IPS-NIHi7 (cell line): Measurements from ENCODE around the gene CCM2L.

Source experiments
- DNase-seq: peaks from one replicate; pipeline ENCODE4 v3.0.0; 2012; ENCODE audit warnings: mixed read lengths; ENCODE audit errors: extremely low spot score

The CCM2L gene

GRCh38 chr20:31992086-31992485 lies 18.2 kb upstream of the CCM2L start:
- DNase-seq = no peak

- DNase-seq = no peak
These were observed 13.2 kb upstream of the CCM2L start for GRCh38 chr20:31996996-31997395.

GRCh38 chr20:31998246-31998645 lies 12.0 kb upstream of the CCM2L start:
- DNase-seq = no peak

GRCh38 chr20:32003325-32003724 lies 6.9 kb upstream of the CCM2L start:
- no peak for DNase-seq

GRCh38 chr20:32004963-32005362 lies 5.3 kb upstream of the CCM2L start:
- DNase-seq = no peak

- DNase-seq = no peak
These were observed 4.2 kb upstream of the CCM2L start for GRCh38 chr20:32006053-32006452.

GRCh38 chr20:32006841-32007786 lies 3.1 kb upstream of the CCM2L start:
- no peak for DNase-seq

GRCh38 chr20:32007787-32008616 lies 2.2 kb upstream of the CCM2L start:
- DNase-seq = peak; percentile 72

- DNase-seq = no peak
These were observed 674 bp upstream of the CCM2L start for GRCh38 chr20:32009564-32009963.

GRCh38 chr20:32010666-32011065 lies 428 bp downstream of the CCM2L start:
- no peak for DNase-seq

- DNase-seq = no peak
These were observed 2.0 kb downstream of the CCM2L start for GRCh38 chr20:32012159-32012688.

GRCh38 chr20:32013326-32013725 lies 3.1 kb downstream of the CCM2L start:
- no peak for DNase-seq

- DNase-seq = peak; percentile 88
These were observed 7.5 kb downstream of the CCM2L start for GRCh38 chr20:32017711-32018251.

GRCh38 chr20:32018269-32019155 lies 8.3 kb downstream of the CCM2L start:
- DNase-seq = peak; percentile 90

- DNase-seq = peak; percentile 87
These were observed 8.9 kb downstream of the CCM2L start for GRCh38 chr20:32019156-32019510.

GRCh38 chr20:32019563-32020463 lies 9.6 kb downstream of the CCM2L start:
- DNase-seq = no peak

GRCh38 chr20:32021091-32021490 lies 10.9 kb downstream of the CCM2L start:
- DNase-seq = no peak

GRCh38 chr20:32024683-32025295 lies 14.6 kb downstream of the CCM2L start:
- no peak for DNase-seq

- DNase-seq = no peak
These were observed 17.4 kb downstream of the CCM2L start for GRCh38 chr20:32027643-32028042.
